ENCODE data around the gene CD1D. TPM values are rescaled to one million over a fixed set of nuclear protein-coding genes. Genes with fewer than 3 reads are reported as not detected.
"Not testable (repeated sequence)": the region's sequence is repeated elsewhere in the genome, so short reads cannot be mapped to it uniquely, and the experiment has no call there.

CD1D gene
- total RNA-seq, 4 donors from 2014 or later = 0.83 to 1.9 (median 1.7) TPM; not detected in 1

GRCh38 chr1:158155673-158156072 is 25.0 kb upstream of the CD1D start:
- intact Hi-C loops (cut with DNase I) = no loop called here
- no peaks in the 10 kb centered on the region for H3K36me3 ChIP-seq
- TF ChIP-seq CTCF (IDR thresholded peaks at IDR 0.05) (no peak), POLR2A (IDR thresholded peaks at IDR 0.05) (no peak)
- H3K27me3 ChIP-seq = peaks cover 0 to 18% (median 0%) of the 10 kb centered on the region in 4 donors
- no peak for DNase-seq
- no peak overlapping the region for H3K27ac ChIP-seq
- 82 to 96% methylated on average over 1 of the region's 1 CpG for WGBS, 2 donors
- H3K4me1 ChIP-seq = no peaks in the 10 kb centered on the region
- no peak overlapping the region for H3K4me3 ChIP-seq
- no peaks in the 10 kb centered on the region for H3K9me3 ChIP-seq

GRCh38 chr1:158159597-158159996 is 21.1 kb upstream of the CD1D start:
- Histone ChIP-seq H3K36me3 (no peaks in the 10 kb centered on the region), H3K27ac (no peak overlapping the region), H3K9me3 (no peaks in the 10 kb centered on the region), H3K4me1 (no peaks in the 10 kb centered on the region), H3K27me3 (peaks cover 0 to 9% (median 0%) of the 10 kb centered on the region in 4 donors), H3K4me3 (no peak overlapping the region)
- TF ChIP-seq CTCF (IDR thresholded peaks at IDR 0.05) (no peak), POLR2A (IDR thresholded peaks at IDR 0.05) (no peak)
- no peak for DNase-seq
- intact Hi-C loops (cut with DNase I) = no loop called here

- no peak for DNase-seq
- WGBS, 2 donors = 28 to 44% methylated on average over 2 of the region's 2 CpGs
- intact Hi-C loops (cut with DNase I) = no loop called here
- Histone ChIP-seq H3K9me3 (no peaks in the 10 kb centered on the region), H3K4me1 (no peaks in the 10 kb centered on the region), H3K4me3 (no peak overlapping the region), H3K27ac (no peak overlapping the region), H3K36me3 (no peaks in the 10 kb centered on the region), H3K27me3 (peaks cover 0 to 8% (median 0%) of the 10 kb centered on the region in 4 donors)
- TF ChIP-seq POLR2A (IDR thresholded peaks at IDR 0.05) (no peak), CTCF (IDR thresholded peaks at IDR 0.05) (no peak)
Observed at GRCh38 chr1:158161446-158161845, 19.2 kb upstream of the CD1D start.

- 51 to 52% methylated on average over 3 of the region's 3 CpGs for WGBS, 2 donors
- DNase-seq = no peak
- Histone ChIP-seq H3K9me3 (no peaks in the 10 kb centered on the region), H3K4me1 (no peaks in the 10 kb centered on the region), H3K4me3 (no peak overlapping the region), H3K27ac (no peak overlapping the region), H3K36me3 (no peaks in the 10 kb centered on the region), H3K27me3 (peaks cover 0 to 10% (median 0%) of the 10 kb centered on the region in 4 donors)
- intact Hi-C loops (cut with DNase I) = no loop called here
- TF ChIP-seq CTCF (IDR thresholded peaks at IDR 0.05) = no peak
- TF ChIP-seq POLR2A (IDR thresholded peaks at IDR 0.05) = no peak
Observed at GRCh38 chr1:158163000-158163947, 17.4 kb upstream of the CD1D start.

- no peak for TF ChIP-seq POLR2A (IDR thresholded peaks at IDR 0.05)
Observed at GRCh38 chr1:158169105-158169504, 11.6 kb upstream of the CD1D start.

GRCh38 chr1:158175915-158176314 is 4.8 kb upstream of the CD1D start:
- DNase-seq; H3K27ac ChIP-seq; H3K36me3 ChIP-seq; H3K4me3 ChIP-seq; H3K9me3 ChIP-seq; intact Hi-C loops (cut with DNase I): not testable (repeated sequence)
- Histone ChIP-seq H3K27me3 (peaks cover 0 to 52% (median 1%) of the 10 kb centered on the region in 4 donors), H3K4me1 (peaks cover 3 to 25% (median 5%) of the 10 kb centered on the region in 3 donors)
- 85 to 88% methylated on average over 5 of the region's 5 CpGs for WGBS, 2 donors

More at GRCh38 chr1:158169105-158169504, 11.6 kb upstream of the CD1D start:
- Histone ChIP-seq H3K4me3 (no peak overlapping the region), H3K27ac (no peak overlapping the region), H3K4me1 (no peaks in the 10 kb centered on the region), H3K9me3 (no peaks in the 10 kb centered on the region), H3K27me3 (peaks cover 0 to 17% (median 0%) of the 10 kb centered on the region in 4 donors), H3K36me3 (no peaks in the 10 kb centered on the region)
- no peak for DNase-seq
- intact Hi-C loops (cut with DNase I) = no loop called here

All from esophagus squamous epithelium (tissue), 5 donors.